ENCODE results near the gene TMEM186. TPM values are rescaled to one million over a fixed set of nuclear protein-coding genes. Genes with fewer than 3 reads are reported as not detected.

Gene TMEM186
- total RNA-seq, 1 donor from 2014 or later: 10.4 TPM

DNA sequence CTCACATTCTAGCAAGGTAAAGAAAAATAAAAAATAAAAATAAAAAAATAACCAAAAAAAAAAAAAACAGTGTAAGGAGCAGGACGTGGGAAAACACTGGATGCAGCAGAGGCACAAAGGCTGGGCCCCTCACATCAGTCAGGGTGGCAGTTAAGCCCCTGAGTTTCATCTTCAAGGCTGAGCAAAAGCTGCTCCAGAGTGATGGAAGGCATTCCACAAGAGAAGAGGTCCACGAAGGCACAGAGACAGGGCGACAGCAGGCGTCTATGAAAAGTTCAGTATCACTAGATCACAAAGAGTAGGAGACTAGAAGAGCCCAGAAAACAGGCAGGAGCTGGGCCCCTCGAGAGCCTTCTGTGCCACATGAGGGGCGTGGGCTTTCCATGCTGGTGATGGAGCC lies 12.0 kb downstream of the TMEM186 start:
- DNase-seq (ENCODE audit: low spot score): no peak
- intact Hi-C loops (cut with DNase I): no loop called here

GRCh38 chr16:8782673-8783072 lies 14.8 kb downstream of the TMEM186 start:
- intact Hi-C loops (cut with DNase I): no loop called here
- DNase-seq (ENCODE audit: low spot score): no peak

DNA sequence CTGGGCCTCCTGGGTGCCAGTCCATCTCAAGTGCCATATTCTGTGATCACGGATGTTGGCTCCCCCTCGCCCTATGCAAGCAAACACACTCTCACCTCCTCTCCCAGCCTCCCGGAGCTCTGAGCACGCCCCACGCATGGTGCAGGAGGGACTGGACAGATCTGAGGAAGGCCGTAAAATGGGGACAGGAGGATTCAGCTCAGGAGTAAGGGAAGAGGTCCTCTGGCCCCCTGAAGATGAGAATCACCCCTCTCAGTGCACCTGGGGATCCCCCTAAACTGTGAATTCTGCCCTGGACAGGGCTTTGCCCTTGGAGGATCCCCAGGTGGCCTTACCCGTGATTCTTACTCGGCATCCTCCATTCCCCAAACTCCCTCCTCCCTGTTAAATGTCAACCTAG lies 15.6 kb downstream of the TMEM186 start:
- intact Hi-C loops (cut with DNase I): no loop called here
- DNase-seq (ENCODE audit: low spot score): no peak

GRCh38 chr16:8777217-8777616 lies 20.2 kb downstream of the TMEM186 start:
- intact Hi-C loops (cut with DNase I): no loop called here

DNA sequence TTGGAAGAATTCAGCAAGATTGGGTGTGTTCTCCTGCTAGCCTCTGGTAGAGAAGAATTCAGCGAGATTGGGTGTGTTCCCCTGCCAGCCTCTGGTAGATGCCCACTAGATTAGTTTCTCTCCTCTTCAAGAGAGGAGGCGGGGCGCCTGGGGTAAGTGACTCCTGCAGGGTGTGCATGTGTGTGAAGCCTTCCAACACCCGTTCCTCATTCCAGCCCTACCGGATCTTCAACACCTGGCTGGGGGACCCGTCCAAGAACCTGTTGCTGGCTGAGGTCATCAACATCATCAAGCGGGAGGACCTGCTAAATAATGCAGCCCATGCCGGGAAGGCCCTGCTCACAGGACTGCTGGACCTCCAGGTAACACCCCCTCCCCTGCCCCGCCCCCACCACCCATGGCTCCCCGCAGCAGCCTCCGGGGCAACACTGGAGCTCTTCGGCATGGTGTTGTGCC lies 21.3 kb downstream of the TMEM186 start:
- no peak for DNase-seq (ENCODE audit: low spot score)
- intact Hi-C loops (cut with DNase I): no loop called here

More at GRCh38 chr16:8777217-8777616, 20.2 kb downstream of the TMEM186 start:
- DNase-seq (ENCODE audit: low spot score): no peak

DNA sequence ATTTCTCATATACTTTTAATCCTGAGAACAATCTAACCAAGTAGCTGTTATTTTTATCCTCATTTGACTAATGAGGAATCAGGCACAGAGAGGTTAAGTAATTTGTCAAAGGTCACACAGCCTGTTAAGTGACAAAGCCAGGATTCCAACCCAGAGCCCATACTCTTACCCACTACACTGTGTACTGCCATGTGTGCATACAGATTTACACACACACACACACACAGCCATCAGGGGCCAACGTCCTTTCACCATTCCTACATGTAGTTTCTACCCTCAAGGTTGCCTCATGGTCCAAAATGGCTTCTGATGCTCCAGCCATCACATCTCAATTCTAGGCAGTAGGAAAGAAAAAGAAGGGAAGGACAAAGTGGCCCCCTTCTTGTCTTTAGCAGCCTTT lies 22.1 kb downstream of the TMEM186 start:
- intact Hi-C loops (cut with DNase I): no loop called here
- no peak for DNase-seq (ENCODE audit: low spot score)

DNA sequence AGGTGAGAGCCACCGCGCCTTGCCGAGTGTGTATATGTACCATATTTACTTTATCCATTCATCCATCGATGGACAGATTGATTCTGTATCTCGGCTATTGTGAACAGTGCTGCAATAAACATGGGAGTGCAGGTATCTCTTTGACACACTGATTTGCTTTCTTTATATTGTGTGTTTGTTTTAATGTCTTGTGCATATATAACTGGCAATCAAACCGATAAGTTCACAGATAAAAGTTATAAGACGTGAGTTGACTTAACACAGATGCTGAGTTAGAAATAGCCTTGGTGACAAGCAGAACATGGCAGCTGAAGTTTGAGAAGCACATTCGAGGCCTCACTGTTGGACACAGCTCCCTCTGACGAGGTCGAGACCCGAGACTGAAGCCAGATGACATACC lies 23.2 kb downstream of the TMEM186 start:
- intact Hi-C loops (cut with DNase I): no loop called here

DNA sequence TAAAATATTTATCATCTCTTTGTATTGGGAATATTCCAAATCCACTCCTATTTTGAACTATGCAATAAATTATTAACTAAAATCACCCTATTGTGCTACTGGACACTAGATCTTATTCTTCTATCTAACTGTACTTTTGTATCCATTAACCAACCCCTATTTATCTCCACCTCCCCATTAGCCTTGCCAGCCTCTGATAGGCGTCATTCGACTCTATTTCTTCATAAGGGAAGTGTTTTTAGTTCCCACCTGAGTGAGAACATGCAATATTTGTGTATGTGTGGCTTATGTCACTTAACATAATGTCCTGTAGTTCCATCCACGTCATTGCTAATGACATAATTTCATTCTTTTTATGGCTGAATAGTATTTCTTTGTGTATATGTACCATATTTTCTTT lies 23.9 kb downstream of the TMEM186 start:
- intact Hi-C loops (cut with DNase I): no loop called here
- no peak for DNase-seq (ENCODE audit: low spot score)

More for the DNA sequence above, 23.2 kb downstream of the TMEM186 start:
- DNase-seq (ENCODE audit: low spot score): no peak

DNA sequence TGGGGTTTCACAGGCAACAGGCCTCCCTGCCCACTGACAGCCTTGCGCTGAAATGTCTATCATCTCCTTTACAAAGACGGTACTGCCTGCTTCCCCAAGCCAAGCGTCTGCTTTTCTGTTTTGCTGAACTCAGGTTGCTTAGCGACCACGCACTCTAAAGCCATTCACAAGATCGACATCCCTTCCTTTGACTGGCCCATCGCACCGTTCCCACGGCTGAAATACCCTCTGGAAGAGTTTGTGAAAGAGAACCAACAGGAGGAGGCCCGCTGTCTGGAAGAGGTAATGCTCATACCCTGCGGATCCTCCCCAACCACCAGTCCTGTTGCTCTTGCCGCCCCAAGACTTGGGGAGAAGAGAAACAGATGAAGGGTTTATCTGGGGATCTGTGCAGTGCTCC lies 28.7 kb downstream of the TMEM186 start:
- intact Hi-C loops (cut with DNase I): loop anchor here (10.0 kb wide), 1 partner anchor 64 kb away; no protein-coding TSS in a partner anchor
- no peak for DNase-seq (ENCODE audit: low spot score)

- intact Hi-C loops (cut with DNase I): loop anchor here (10.0 kb wide), 1 partner anchor 63 kb away; no protein-coding TSS in a partner anchor
- no peak for DNase-seq (ENCODE audit: low spot score)
Observed at GRCh38 chr16:8768283-8768682, 29.2 kb downstream of the TMEM186 start.

GRCh38 chr16:8767176-8767575 lies 30.3 kb downstream of the TMEM186 start:
- intact Hi-C loops (cut with DNase I): loop anchor here (10.0 kb wide), 1 partner anchor 62 kb away; no protein-coding TSS in a partner anchor
- no peak for DNase-seq (ENCODE audit: low spot score)

DNA sequence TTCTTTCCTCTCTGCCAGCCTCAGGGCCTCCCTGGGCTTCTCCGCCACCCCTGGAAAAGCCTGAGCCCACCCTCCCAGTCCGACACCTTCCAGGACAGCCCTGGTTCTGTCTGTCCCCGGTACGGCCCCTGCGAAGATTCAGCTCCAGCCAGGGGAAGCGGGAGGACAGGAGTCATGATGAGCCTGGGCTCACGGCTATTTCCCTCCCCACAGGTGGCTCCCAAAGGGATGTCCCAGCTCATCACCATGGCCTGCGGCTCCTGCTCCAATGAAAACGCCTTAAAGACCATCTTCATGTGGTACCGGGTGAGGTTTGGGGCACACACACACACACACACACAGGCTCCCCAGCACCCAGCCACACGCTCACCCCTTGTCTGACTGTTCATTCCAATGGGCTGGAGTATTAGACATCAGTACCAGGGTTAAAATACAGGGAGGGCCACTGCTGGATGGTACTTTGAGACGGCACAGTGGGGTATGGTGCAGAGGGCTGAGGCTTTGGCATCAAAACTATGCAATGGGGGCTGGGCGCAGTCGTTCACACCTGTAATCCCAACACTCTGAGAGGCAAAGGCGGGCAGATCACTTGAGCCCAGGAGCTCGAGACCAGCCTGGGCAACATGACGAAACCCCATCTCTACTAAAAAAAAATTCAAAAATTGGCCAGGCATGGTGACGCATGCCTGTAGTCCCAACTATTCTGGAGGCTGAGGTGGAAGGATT lies 32.8 kb downstream of the TMEM186 start:
- DNase-seq (ENCODE audit: low spot score): no peak
- intact Hi-C loops (cut with DNase I): loop anchor here (10.0 kb wide), 1 partner anchor 60 kb away; no protein-coding TSS in a partner anchor

DNA sequence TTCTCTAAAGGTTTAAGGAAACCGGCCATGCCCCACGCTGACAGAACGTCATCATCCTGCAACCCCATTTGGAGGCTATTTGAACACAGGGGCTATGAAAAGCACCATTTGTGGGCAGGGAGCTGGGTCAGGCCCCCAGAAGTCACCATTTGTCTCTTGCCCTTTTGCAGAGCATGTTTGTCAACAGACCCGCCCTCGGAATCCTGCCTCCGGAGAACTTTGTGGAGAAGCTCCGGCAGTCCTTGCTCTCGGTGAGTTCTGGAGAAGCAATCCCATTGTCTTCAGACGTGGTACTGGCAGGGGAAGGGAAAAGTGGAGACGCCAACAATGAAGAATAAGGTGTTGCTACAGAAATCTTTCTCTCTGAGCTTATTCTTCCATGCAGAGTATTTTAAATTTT lies 33.5 kb downstream of the TMEM186 start:
- intact Hi-C loops (cut with DNase I): loop anchor here (10.0 kb wide), 1 partner anchor 59 kb away; no protein-coding TSS in a partner anchor

GRCh38 chr16:8763083-8763482 lies 34.4 kb downstream of the TMEM186 start:
- intact Hi-C loops (cut with DNase I): loop anchor here (10.0 kb wide), 1 partner anchor 58 kb away; no protein-coding TSS in a partner anchor
- no peak for DNase-seq (ENCODE audit: low spot score)

More for the DNA sequence above, 33.5 kb downstream of the TMEM186 start:
- no peak for DNase-seq (ENCODE audit: low spot score)

GRCh38 chr16:8762254-8762653 lies 35.2 kb downstream of the TMEM186 start:
- DNase-seq (ENCODE audit: low spot score): no peak
- intact Hi-C loops (cut with DNase I): loop anchor here (10.0 kb wide), 1 partner anchor 57 kb away; no protein-coding TSS in a partner anchor

- intact Hi-C loops (cut with DNase I): loop anchor here (10.0 kb wide), 1 partner anchor 56 kb away; no protein-coding TSS in a partner anchor
Observed at GRCh38 chr16:8761078-8761477, 36.4 kb downstream of the TMEM186 start.

GRCh38 chr16:8760021-8760420 lies 37.4 kb downstream of the TMEM186 start:
- DNase-seq (ENCODE audit: low spot score): no peak
- intact Hi-C loops (cut with DNase I): loop anchor here (10.0 kb wide), 1 partner anchor 55 kb away; no protein-coding TSS in a partner anchor

More at GRCh38 chr16:8761078-8761477, 36.4 kb downstream of the TMEM186 start:
- no peak for DNase-seq (ENCODE audit: low spot score)

DNA sequence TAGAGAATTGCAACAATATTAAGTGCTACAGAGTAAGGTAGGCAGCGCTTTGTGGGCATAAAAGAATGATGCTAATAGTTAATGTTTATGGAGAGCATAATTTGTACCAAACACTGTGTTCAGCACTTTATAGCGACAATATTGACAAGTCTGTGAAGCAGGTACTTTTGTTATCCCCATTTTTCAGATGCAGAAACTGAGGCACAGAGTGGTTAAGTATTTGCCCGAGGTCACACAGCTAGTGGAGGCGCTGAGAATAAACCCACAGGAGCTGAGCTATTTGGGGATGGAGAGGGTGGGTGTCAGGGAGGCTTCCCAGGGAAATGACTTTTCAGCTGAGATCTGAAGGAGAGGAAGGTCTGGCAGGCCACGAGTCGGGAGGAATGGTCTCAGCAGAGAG lies 39.4 kb downstream of the TMEM186 start:
- intact Hi-C loops (cut with DNase I): no loop called here
- DNase-seq (ENCODE audit: low spot score): no peak

- intact Hi-C loops (cut with DNase I): no loop called here
- DNase-seq (ENCODE audit: low spot score): no peak
Observed at GRCh38 chr16:8756755-8757154, 40.7 kb downstream of the TMEM186 start.

DNA sequence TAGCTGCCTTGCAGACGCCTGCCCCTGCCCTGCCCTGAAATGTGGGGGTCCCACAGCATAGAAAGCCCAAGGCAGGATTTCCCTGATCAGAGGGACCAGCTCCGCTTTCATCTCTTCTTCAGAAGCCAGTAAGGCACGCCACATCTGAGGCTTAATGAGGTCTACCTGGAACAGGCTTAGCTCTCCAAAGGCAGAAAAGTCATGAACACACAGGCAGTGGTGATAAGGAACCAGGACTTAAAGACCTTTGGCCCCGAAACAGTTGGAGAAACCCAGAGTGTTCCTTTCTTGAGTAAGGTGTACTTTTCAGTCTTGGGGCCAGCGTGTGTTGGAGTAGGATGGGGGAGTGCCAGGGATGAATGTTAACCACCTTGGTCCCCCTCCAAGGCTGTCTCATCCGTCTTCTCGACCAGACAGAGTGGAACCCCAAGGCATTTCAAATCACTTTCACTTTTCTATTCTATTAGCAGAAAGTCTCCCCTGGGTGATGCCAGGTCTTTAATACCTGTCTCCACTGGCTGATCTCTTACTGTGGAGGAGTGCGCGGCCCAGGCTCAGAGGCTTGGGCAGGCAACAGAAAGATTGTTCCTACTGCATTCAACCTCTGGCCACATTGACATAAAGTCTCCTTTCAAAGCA lies 43.9 kb downstream of the TMEM186 start:
- DNase-seq (ENCODE audit: low spot score): no peak
- intact Hi-C loops (cut with DNase I): no loop called here
